BLaER1 (cell line): ENCODE measurements around the gene NPAT.

ENCODE experiments used
- H3K27ac ChIP-seq: shearing (Covaris generic); formaldehyde crosslinking; 2 replicates; pipeline ENCODE4 v1.8.1; 2022
- H3K27me3 ChIP-seq: shearing (Covaris generic); formaldehyde crosslinking; 2 replicates; pipeline ENCODE4 v1.8.1; 2022
- H3K36me3 ChIP-seq: shearing (Covaris generic); formaldehyde crosslinking; 2 replicates; pipeline ENCODE4 v1.8.1; 2022
- H3K4me1 ChIP-seq: shearing (Covaris generic); formaldehyde crosslinking; 2 replicates; pipeline ENCODE4 v1.8.1; 2022
- H3K4me2 ChIP-seq: shearing (Covaris generic); formaldehyde crosslinking; 2 replicates; pipeline ENCODE4 v1.8.1; 2022
- H3K4me3 ChIP-seq: shearing (Covaris generic); formaldehyde crosslinking; 2 replicates; pipeline ENCODE4 v1.8.1; 2022
- H3K9ac ChIP-seq: shearing (Covaris generic); formaldehyde crosslinking; 2 replicates; pipeline ENCODE4 v1.8.1; 2022
- H3K9me3 ChIP-seq: shearing (Covaris generic); formaldehyde crosslinking; 2 replicates; pipeline ENCODE4 v1.8.1; 2022
- H4K20me1 ChIP-seq: shearing (Covaris generic); formaldehyde crosslinking; 2 replicates; pipeline ENCODE4 v1.8.1; 2022
- Cebpa-rat ChIP-seq: shearing (Covaris generic); IDR thresholded peaks from 2 replicates; pipeline ENCODE4 v1.8.1; 2022

Gene NPAT

DNA sequence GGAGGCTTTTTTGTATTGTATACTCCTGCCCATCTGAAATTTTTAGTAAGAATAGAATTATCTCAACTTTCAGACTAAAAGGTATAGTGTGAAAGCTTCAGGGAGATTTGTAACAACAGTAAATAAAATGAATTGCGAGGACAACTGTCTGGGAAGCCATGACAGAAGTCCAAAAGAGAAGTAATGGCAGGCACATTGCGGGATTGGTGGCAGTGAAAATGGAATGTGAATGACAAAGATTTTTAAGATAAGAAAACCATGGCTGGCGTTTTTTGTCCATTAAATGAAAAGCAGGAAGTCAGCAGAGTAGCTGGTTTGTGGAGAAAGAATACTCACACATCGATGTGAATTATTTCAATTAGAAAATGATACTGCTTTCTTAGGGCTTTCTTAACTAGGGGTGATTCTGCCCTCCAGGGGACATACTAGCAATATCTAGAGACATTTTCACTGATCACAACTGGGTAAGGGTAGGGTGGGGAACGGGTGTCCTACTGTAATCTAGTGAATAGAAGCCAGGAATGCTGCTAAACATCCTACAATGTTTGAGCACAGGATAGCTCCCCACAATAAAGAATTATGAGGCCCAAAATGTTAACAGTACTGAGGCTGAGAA lies 1.6 kb downstream of the NPAT start:
- Histone ChIP-seq H3K9ac (peak overlapping the region; percentile 94), H3K36me3 (peaks cover 20% of the 10 kb centered on the region; the same call in 1 of the 2 replicates), H4K20me1 (peaks cover 57% of the 10 kb centered on the region), H3K9me3 (no peaks in the 10 kb centered on the region), H3K27me3 (no peaks in the 10 kb centered on the region), H3K4me3 (peak overlapping the region; percentile 88), H3K4me2 (peak overlapping the region; percentile 81), H3K4me1 (peaks cover 45% of the 10 kb centered on the region), H3K27ac (peak overlapping the region; percentile 90)
- TF ChIP-seq Cebpa-rat: no peak

DNA sequence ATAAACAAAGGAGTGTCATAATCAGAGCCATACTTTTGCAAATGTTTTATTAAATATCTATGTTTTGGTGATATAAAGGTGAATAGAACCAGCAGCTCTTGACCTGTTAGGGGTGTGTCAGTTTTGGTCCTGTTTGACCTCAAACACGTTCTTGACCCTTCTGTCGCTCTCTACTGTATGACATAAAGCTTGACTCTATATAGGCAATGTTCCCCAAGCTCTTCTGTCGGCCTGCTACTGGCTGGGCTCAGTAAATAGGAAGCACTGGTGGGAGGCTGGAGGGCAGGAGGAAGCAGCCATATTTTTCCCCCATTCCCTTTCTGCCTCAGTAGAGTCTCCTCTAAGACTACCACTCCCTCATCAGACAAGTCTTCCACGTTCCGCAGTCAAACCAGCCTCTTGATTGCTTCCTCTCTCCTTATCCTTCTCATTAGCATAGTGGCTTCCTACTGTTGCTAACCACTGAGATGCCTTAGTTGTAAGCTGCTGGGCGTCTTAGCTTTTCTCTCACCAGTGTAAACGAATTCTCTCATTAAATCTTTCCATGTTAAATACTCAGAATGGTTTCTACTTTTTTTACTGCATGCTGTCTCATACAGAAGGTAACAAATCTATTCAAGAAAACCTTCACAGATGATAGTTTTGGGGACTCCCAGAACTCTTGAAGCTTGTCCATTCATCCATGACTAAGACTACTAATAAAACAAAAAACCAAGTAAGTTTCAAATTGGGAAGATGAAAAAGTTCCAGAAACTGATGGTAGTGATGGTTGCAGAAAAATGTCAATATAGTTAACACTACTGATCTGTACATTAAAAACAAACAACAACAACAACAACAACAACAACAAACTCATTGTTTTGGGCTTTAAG lies 3.3 kb downstream of the NPAT start:
- Histone ChIP-seq H3K27ac (no peak overlapping the region), H3K9me3 (no peaks in the 10 kb centered on the region), H3K4me1 (peaks cover 28% of the 10 kb centered on the region), H3K4me3 (no peak overlapping the region), H3K9ac (no peak overlapping the region), H3K4me2 (peak overlapping the region; percentile 81; the same call in 1 of the 2 replicates), H4K20me1 (peaks cover 74% of the 10 kb centered on the region), H3K36me3 (peaks cover 37% of the 10 kb centered on the region), H3K27me3 (no peaks in the 10 kb centered on the region)
- no peak for TF ChIP-seq Cebpa-rat

DNA sequence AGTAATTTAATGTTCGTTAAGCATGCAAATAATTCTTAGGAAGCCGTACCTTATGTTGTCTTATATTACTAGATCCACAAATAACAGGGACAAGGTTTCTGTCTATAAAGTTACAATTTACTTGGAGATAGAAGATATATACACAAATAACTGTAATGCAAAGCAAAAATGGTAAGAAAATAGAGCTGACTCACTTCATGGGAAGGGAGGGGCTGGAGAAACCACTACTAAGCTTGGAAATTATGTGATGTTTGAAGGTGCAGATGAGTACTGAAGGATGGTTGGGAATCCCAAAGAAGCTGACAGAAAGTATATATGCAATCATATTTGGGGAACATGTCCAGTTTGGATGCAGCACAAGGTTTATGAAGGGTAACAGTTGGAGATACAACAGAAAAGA lies 4.0 kb downstream of the NPAT start:
- no peak overlapping the region for H3K4me3 ChIP-seq
- no peak overlapping the region for H3K4me2 ChIP-seq
- H3K27me3 ChIP-seq: no peaks in the 10 kb centered on the region
- H3K9ac ChIP-seq: no peak overlapping the region
- H3K4me1 ChIP-seq: peaks cover 24% of the 10 kb centered on the region
- H4K20me1 ChIP-seq: peaks cover 79% of the 10 kb centered on the region
- no peak overlapping the region for H3K27ac ChIP-seq
- H3K9me3 ChIP-seq: 0 out of 2 replicates have a peak, but pooled peaks cover 5% of the 10 kb centered on the region
- H3K36me3 ChIP-seq: peaks cover 44% of the 10 kb centered on the region
- no peak for TF ChIP-seq Cebpa-rat

DNA sequence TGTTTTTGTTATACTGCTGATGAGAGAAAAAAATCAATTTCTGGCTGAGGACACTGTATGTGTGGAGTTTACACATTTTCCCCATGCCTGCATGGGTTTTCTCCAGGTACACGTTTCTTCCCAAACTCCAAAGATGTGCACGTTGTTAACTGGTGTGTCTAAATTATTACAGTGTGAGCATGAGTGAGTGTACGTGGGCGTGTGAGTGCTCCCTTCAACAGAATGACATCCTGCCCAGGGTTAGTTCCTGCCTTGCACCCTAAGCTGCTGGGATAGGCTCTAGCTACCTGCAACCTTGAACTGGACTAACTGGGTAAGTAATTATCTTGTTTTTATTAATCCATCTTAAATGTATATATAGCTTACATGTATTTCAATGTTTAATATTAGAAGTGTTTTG lies 5.5 kb downstream of the NPAT start:
- H3K4me2 ChIP-seq: no peak overlapping the region
- no peak overlapping the region for H3K9ac ChIP-seq
- H3K4me1 ChIP-seq: peaks cover 24% of the 10 kb centered on the region
- H3K36me3 ChIP-seq: peaks cover 58% of the 10 kb centered on the region
- peaks cover 77% of the 10 kb centered on the region for H4K20me1 ChIP-seq
- no peak overlapping the region for H3K27ac ChIP-seq
- peaks cover 19% of the 10 kb centered on the region for H3K9me3 ChIP-seq
- TF ChIP-seq Cebpa-rat: no peak
- H3K27me3 ChIP-seq: no peaks in the 10 kb centered on the region
- H3K4me3 ChIP-seq: no peak overlapping the region

DNA sequence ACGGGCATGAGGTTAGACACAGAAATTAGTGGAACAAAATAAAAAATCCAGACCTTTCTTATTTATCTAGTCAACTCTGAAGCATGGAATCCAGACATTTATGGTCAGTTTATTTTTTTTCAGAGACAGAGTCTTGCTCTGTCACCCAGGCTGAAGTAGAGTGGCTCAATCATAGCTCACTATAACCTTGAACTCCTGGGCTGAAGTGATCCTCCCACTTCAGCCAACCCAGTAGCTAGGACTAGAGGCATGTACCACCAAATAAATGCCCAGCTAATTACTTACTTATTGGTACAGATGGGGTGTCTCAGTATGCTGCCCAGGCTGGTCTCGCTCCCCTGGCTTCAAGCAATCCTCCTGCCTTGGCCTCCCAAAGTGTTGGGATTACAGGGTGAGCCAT lies 8.7 kb downstream of the NPAT start:
- H3K4me2 ChIP-seq: no peak overlapping the region
- H3K9me3 ChIP-seq: peaks cover 50% of the 10 kb centered on the region
- no peaks in the 10 kb centered on the region for H3K27me3 ChIP-seq
- no peak for TF ChIP-seq Cebpa-rat
- H3K9ac ChIP-seq: no peak overlapping the region
- H3K4me3 ChIP-seq: no peak overlapping the region
- peaks cover 45% of the 10 kb centered on the region for H4K20me1 ChIP-seq
- H3K27ac ChIP-seq: no peak overlapping the region
- H3K36me3 ChIP-seq: peaks cover 81% of the 10 kb centered on the region
- peaks cover under 1% of the 10 kb centered on the region; the same call in 1 of the 2 replicates for H3K4me1 ChIP-seq

DNA sequence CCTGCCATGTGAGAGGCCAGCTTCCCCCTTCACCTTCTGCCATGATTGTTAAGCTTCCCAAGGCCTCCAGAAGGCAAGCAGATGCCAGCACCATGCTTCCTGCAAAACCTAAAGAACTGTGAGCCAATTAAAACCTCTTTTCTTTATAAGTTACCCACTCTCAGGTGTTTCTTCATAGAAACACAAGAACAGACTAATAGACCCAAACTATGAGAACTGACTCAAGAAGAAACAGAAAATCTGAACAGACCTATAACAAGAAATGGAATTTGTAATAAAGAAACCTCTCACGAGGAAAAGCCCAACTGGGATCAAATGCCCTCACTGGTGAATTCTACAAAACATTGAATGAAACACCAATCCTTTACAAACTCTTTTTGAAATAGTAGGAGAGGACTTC lies 12.0 kb downstream of the NPAT start:
- no peak overlapping the region for H3K4me3 ChIP-seq
- no peaks in the 10 kb centered on the region for H3K4me1 ChIP-seq
- H3K27me3 ChIP-seq: no peaks in the 10 kb centered on the region
- TF ChIP-seq Cebpa-rat: no peak
- no peak overlapping the region for H3K27ac ChIP-seq
- H3K9me3 ChIP-seq: peaks cover 83% of the 10 kb centered on the region
- H3K4me2 ChIP-seq: no peak overlapping the region
- no peak overlapping the region for H3K9ac ChIP-seq
- peaks cover 18% of the 10 kb centered on the region for H4K20me1 ChIP-seq
- H3K36me3 ChIP-seq: peaks cover 100% of the 10 kb centered on the region

DNA sequence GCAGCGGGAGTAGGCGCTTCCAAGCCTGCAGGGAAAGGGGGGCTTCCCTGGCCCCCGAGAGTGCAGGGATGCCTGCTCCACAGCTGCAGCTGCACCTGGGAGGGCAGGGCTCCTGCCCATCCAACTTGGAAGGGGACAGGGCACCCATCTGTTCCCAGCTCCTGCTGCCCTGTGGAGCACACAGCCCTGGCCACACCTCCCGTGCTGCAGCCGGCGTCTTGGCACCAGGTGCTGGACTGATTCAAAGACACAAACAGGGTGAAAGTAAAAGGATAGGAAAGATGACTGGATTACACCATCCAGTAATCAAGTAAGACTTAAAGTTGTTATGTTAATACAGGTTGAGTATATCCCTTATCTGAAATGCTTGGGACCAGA lies 14.8 kb downstream of the NPAT start:
- Histone ChIP-seq H3K9me3 (peaks cover 98% of the 10 kb centered on the region), H3K36me3 (peaks cover 100% of the 10 kb centered on the region), H3K4me2 (no peak overlapping the region), H3K9ac (no peak overlapping the region), H4K20me1 (no peaks in the 10 kb centered on the region), H3K27me3 (no peaks in the 10 kb centered on the region), H3K4me1 (peaks cover 6% of the 10 kb centered on the region; the same call in 1 of the 2 replicates), H3K4me3 (peak overlapping the region; percentile 49), H3K27ac (no peak overlapping the region)
- no peak for TF ChIP-seq Cebpa-rat

DNA sequence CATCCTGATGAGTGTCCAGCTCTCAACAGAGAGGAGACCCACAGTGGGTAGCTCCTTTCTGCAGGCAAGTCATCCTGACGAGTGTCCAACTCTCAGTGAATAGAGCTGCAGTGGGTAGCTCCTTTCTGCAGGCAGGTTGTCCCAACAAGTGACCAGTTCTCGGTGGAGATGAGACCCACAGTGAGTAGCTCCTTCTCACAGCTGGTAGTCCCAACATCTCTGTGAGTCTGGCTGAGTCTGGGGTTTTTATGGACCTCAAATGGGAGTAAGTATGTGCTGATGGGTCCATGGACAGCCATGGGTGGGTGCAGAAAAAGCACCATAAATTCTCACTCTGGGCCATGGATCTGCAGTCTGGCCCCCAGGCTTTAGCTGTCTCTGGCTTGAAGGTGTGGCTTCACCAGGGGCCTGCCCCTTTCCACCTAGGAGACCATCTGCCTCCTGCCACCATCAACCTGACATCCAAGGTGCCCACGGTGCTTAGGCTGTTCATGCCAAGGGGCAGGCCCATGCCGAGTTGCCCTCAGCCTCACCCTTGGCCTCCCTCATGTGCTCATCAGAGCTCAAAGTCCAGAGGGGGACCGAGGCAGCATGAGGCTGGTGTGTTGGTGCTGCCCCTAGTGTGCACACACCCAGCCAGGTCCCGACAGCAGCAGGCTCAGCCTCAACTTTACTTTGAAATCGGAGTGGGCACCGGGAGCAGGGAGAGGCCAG lies 15.3 kb downstream of the NPAT start:
- peaks cover 92% of the 10 kb centered on the region for H3K9me3 ChIP-seq

DNA sequence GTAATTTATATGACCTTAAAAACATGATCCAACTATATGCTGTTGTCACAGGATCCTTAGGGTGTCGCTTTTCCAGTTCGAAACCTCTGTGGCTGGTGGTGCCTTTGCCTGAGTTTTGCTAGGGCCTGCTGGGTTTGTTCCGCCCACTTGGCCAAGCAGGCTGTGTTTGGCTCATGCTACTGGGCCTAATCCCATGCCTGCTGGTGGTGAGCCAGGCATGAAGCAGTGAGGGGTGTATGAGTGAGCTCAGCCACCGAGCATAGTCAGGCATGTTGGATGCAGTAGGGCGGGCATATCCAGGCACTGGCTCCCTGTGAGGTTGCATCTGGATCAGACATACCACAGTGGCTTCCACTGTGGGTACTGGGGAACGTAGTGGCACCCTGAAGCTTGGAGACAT lies 16.3 kb downstream of the NPAT start:
- Histone ChIP-seq H3K9ac (no peak overlapping the region), H3K27ac (no peak overlapping the region), H4K20me1 (peaks cover 10% of the 10 kb centered on the region; the same call in 1 of the 2 replicates), H3K9me3 (peaks cover 83% of the 10 kb centered on the region), H3K4me1 (peaks cover 6% of the 10 kb centered on the region; the same call in 1 of the 2 replicates), H3K27me3 (no peaks in the 10 kb centered on the region), H3K4me3 (peak overlapping the region; percentile 49), H3K4me2 (no peak overlapping the region), H3K36me3 (peaks cover 100% of the 10 kb centered on the region)
- TF ChIP-seq Cebpa-rat: no peak

More for the DNA sequence above, 15.3 kb downstream of the NPAT start:
- H3K27ac ChIP-seq: no peak overlapping the region
- H3K4me2 ChIP-seq: no peak overlapping the region
- H3K27me3 ChIP-seq: no peaks in the 10 kb centered on the region
- H4K20me1 ChIP-seq: 0 out of 2 replicates have a peak, but pooled peaks cover under 1% of the 10 kb centered on the region
- H3K4me1 ChIP-seq: peaks cover 6% of the 10 kb centered on the region; the same call in 1 of the 2 replicates
- no peak overlapping the region for H3K9ac ChIP-seq
- H3K4me3 ChIP-seq: peak overlapping the region; percentile 49
- H3K36me3 ChIP-seq: peaks cover 100% of the 10 kb centered on the region
- no peak for TF ChIP-seq Cebpa-rat
